H9 (cell line): ENCODE results near the gene NID1. TPM values are rescaled to one million over a fixed set of nuclear protein-coding genes. Genes with fewer than 3 reads are reported as not detected.

Experiments
- DNase-seq: peaks from one replicate; pipeline ENCODE4 v3.0.0-alpha.2; 2017
- H2AFZ ChIP-seq: one replicate; pipeline ENCODE4 v1.6.1; 2013; ENCODE audit warnings: mild to moderate bottlenecking, low read length, control low read depth, moderate library complexity
- H2AK5ac ChIP-seq: 2 replicates; pipeline ENCODE4 v1.6.1; 2013; ENCODE audit warnings: low read length, control low read depth, mixed read lengths; ENCODE audit not compliant: insufficient read length
- H2BK120ac ChIP-seq: one replicate; pipeline ENCODE4 v1.6.1; 2013; ENCODE audit warnings: low read depth, mild to moderate bottlenecking, low read length, control low read depth, inconsistent platforms; ENCODE audit not compliant: poor library complexity, severe bottlenecking
- H2BK12ac ChIP-seq: 2 replicates; pipeline ENCODE4 v1.6.1; 2013; ENCODE audit warnings: low read length, control low read depth, mixed read lengths, low read depth; ENCODE audit not compliant: insufficient read length
- H2BK15ac ChIP-seq: 2 replicates; pipeline ENCODE4 v1.6.1; 2013; ENCODE audit warnings: low read depth, low read length, control low read depth
- H2BK20ac ChIP-seq: one replicate; pipeline ENCODE4 v1.6.1; 2013; ENCODE audit warnings: low read depth, mild to moderate bottlenecking, low read length, control low read depth, inconsistent platforms; ENCODE audit not compliant: poor library complexity, severe bottlenecking
- H2BK5ac ChIP-seq: 2 replicates; pipeline ENCODE4 v1.6.1; 2013; ENCODE audit warnings: low read length, control low read depth, mixed read lengths; ENCODE audit not compliant: insufficient read length
- H3K14ac ChIP-seq: 2 replicates; pipeline ENCODE4 v1.6.1; 2013; ENCODE audit warnings: low read length, control low read depth; ENCODE audit not compliant: insufficient read depth
- H3K18ac ChIP-seq: 2 replicates; pipeline ENCODE4 v1.6.1; 2013; ENCODE audit warnings: low read depth, mild to moderate bottlenecking, mixed read lengths, low read length, control low read depth; ENCODE audit not compliant: insufficient read length
- H3K23ac ChIP-seq: 2 replicates; pipeline ENCODE4 v1.6.1; 2013; ENCODE audit warnings: low read length, control low read depth, mixed read lengths, low read depth; ENCODE audit not compliant: insufficient read length
- H3K23me2 ChIP-seq: 2 replicates; pipeline ENCODE4 v1.6.1; 2013; ENCODE audit warnings: low read depth, mild to moderate bottlenecking, mixed read lengths, low read length, control low read depth; ENCODE audit not compliant: insufficient read length, poor library complexity, severe bottlenecking
- H3K27ac ChIP-seq: 2 replicates; pipeline ENCODE4 v1.5.1; 2013; ENCODE audit warnings: low read length, control low read depth, mixed read lengths, low read depth; ENCODE audit not compliant: insufficient read length
- H3K27me3 ChIP-seq: 2 replicates; pipeline ENCODE4 v1.6.1; 2013; ENCODE audit warnings: low read length, control low read depth, inconsistent platforms; ENCODE audit not compliant: insufficient read depth
- H3K4ac ChIP-seq: 2 replicates; pipeline ENCODE4 v1.6.1; 2013; ENCODE audit warnings: low read depth, mild to moderate bottlenecking, control low read depth, inconsistent platforms, low read length, moderate library complexity
- H3K4me1 ChIP-seq: 2 replicates; pipeline ENCODE4 v1.6.1; 2013; ENCODE audit warnings: low read length, control low read depth, inconsistent platforms; ENCODE audit not compliant: insufficient read depth
- H3K4me2 ChIP-seq: 2 replicates; pipeline ENCODE4 v1.6.1; 2013; ENCODE audit warnings: low read length, control low read depth, mixed read lengths; ENCODE audit not compliant: insufficient read length, insufficient read depth
- H3K56ac ChIP-seq: 2 replicates; pipeline ENCODE4 v1.6.1; 2013; ENCODE audit warnings: low read depth, mild to moderate bottlenecking, mixed read lengths, low read length, control low read depth; ENCODE audit not compliant: insufficient read length
- H3K79me1 ChIP-seq: 2 replicates; pipeline ENCODE4 v1.6.1; 2013; ENCODE audit warnings: low read depth, mild to moderate bottlenecking, moderate library complexity, low read length, control low read depth, inconsistent platforms; ENCODE audit not compliant: insufficient read depth, poor library complexity, severe bottlenecking
- H3K79me2 ChIP-seq: 2 replicates; pipeline ENCODE4 v1.6.1; 2013; ENCODE audit warnings: low read length, control low read depth, inconsistent platforms; ENCODE audit not compliant: insufficient read depth
- H3K9ac ChIP-seq: 2 replicates; pipeline ENCODE4 v1.6.1; 2013; ENCODE audit warnings: low read length, control low read depth, mixed read lengths; ENCODE audit not compliant: insufficient read length; ENCODE audit errors: extremely low read depth
- H3K9me3 ChIP-seq: one replicate; pipeline ENCODE4 v1.6.1; 2013; ENCODE audit warnings: low read depth, low read length, inconsistent platforms; ENCODE audit not compliant: control insufficient read depth
- H3T11ph ChIP-seq: one replicate; pipeline ENCODE4 v1.6.1; 2013; ENCODE audit warnings: mild to moderate bottlenecking, low read length, control low read depth, inconsistent platforms
- H4K20me1 ChIP-seq: one replicate; pipeline ENCODE4 v1.6.1; 2013; ENCODE audit not compliant: control insufficient read depth, insufficient read length, insufficient read depth
- H4K5ac ChIP-seq: 2 replicates; pipeline ENCODE4 v1.6.1; 2013; ENCODE audit warnings: low read depth, mild to moderate bottlenecking, mixed read lengths, low read length, control low read depth; ENCODE audit not compliant: insufficient read length
- H4K8ac ChIP-seq: replicated peaks from 2 replicates; pipeline ENCODE4 v1.6.1; 2013; ENCODE audit warnings: low read length, control low read depth, mixed read lengths, low read depth; ENCODE audit not compliant: insufficient read length
- H4K91ac ChIP-seq: 2 replicates; pipeline ENCODE4 v1.6.1; 2013; ENCODE audit warnings: low read depth, mild to moderate bottlenecking, moderate library complexity, mixed read lengths, low read length, control low read depth; ENCODE audit not compliant: insufficient read length
- H3K27ac Mint-ChIP-seq, 3 experiments: 2 replicates in 2 of 3; 3 replicates in 1 of 3; pipeline ENCODE4 v1.8.0; 2020 to 2021; ENCODE audit warnings: mixed read lengths in 3 of 3, mild to moderate bottlenecking in 1 of 3, moderate library complexity in 1 of 3
- H3K27me3 Mint-ChIP-seq: 2 replicates; pipeline ENCODE4 v1.8.0; 2021; ENCODE audit warnings: low read depth, mild to moderate bottlenecking, moderate library complexity, mixed read lengths
- H3K36me3 Mint-ChIP-seq, 3 experiments: 2 replicates in 2 of 3; 3 replicates in 1 of 3; pipeline ENCODE4 v1.8.0; 2020 to 2021; ENCODE audit warnings: low read depth in 3 of 3, mixed read lengths in 3 of 3; ENCODE audit not compliant: insufficient read depth in 1 of 3
- H3K4me1 Mint-ChIP-seq, 2 experiments: 2 replicates each; pipeline ENCODE4 v1.8.0; 2020; ENCODE audit warnings: mixed read lengths in 2 of 2
- H3K4me3 Mint-ChIP-seq, 2 experiments: 2 replicates in 1 of 2; 3 replicates in 1 of 2; pipeline ENCODE4 v1.8.0; 2020 to 2021; ENCODE audit warnings: mild to moderate bottlenecking in 2 of 2, mixed read lengths in 2 of 2, moderate library complexity in 1 of 2
- H3K9me3 Mint-ChIP-seq, 2 experiments: 2 replicates in 1 of 2; 3 replicates in 1 of 2; pipeline ENCODE4 v1.8.0; 2020; ENCODE audit warnings: mild to moderate bottlenecking in 2 of 2, mixed read lengths in 2 of 2, moderate library complexity in 1 of 2
- CTCF ChIP-seq: fragments of 200-600 bp; sonication (generic); conservative IDR thresholded peaks from 3 replicates; pipeline ENCODE4 v1.8.0; 2021; ENCODE audit warnings: antibody characterized with exemption, mild to moderate bottlenecking
- WGBS: extraction: QIAGEN DNeasy Blood & Tissue Kit; methylation state at CpG from one replicate; pipeline ENCODE4 v1.1.7; 2013; ENCODE audit warnings: missing lambda C conversion rate, low lambda C conversion rate, mixed read lengths; ENCODE audit not compliant: insufficient read length; ENCODE audit errors: extremely low coverage; 5-methylcytosine and 5-hydroxymethylcytosine counted together
- total RNA-seq: library from RNA; stranded (reverse); gene quantifications from 2 replicates; pipeline ENCODE4 v1.2.1, GENCODE V29; 2021

NID1 gene
- total RNA-seq, 1 experiment from 2014 or later, result 28.5 TPM

DNA sequence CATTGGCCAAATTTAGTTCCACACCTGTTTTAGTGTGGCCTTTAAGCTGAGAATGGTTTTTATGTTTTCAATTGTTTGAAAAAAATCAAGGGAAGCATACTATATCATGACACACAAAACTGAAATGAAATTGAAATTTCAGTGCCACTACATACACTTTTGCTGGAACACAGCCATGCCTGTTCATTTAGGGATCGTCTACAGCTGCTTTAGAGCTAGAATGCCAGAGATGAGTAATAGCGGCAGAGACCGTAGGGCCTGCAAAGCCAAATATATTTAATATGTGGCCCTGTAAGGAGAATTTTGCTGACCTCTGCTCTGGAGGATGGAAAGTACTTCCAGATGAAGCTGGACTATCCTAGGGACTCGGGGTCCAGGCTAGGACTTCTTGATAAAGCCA lies 135.7 kb downstream of the NID1 start:
- no peak overlapping the region for H3T11ph ChIP-seq
- no peak overlapping the region for H4K91ac ChIP-seq
- no peaks in the 10 kb centered on the region for H4K20me1 ChIP-seq
- no peaks in the 10 kb centered on the region for H3K23me2 ChIP-seq
- Mint-ChIP-seq H3K27ac (no peak overlapping the region), H3K4me1 (peaks cover 9 to 21% of the 10 kb centered on the region in 2 experiments), H3K4me3 (no peak overlapping the region), H3K27me3 (peaks cover 12% of the 10 kb centered on the region), H3K9me3 (no peaks in the 10 kb centered on the region), H3K36me3 (no peaks in the 10 kb centered on the region)
- no peaks in the 10 kb centered on the region for H3K79me1 ChIP-seq
- no peak overlapping the region for H2AFZ ChIP-seq
- no peak overlapping the region for H3K18ac ChIP-seq
- no peak overlapping the region for H2BK12ac ChIP-seq
- no peak overlapping the region for H3K9ac ChIP-seq
- H2BK5ac ChIP-seq, result no peak overlapping the region
- no peaks in the 10 kb centered on the region for H3K79me2 ChIP-seq
- H4K8ac ChIP-seq, result no peak overlapping the region
- H2BK120ac ChIP-seq, result no peak overlapping the region
- H3K27me3 ChIP-seq, result no peaks in the 10 kb centered on the region
- TF ChIP-seq CTCF, result no peak
- H3K4me1 ChIP-seq, result no peaks in the 10 kb centered on the region
- H3K14ac ChIP-seq, result no peak overlapping the region
- H3K4ac ChIP-seq, result no peak overlapping the region
- no peaks in the 10 kb centered on the region for H3K9me3 ChIP-seq
- H3K56ac ChIP-seq, result no peak overlapping the region
- H4K5ac ChIP-seq, result no peak overlapping the region
- DNase-seq, result no peak
- H2AK5ac ChIP-seq, result no peak overlapping the region
- H2BK15ac ChIP-seq, result no peak overlapping the region
- no peak overlapping the region for H3K23ac ChIP-seq
- H3K27ac ChIP-seq, result no peak overlapping the region
- H2BK20ac ChIP-seq, result no peak overlapping the region
- no CpG with 5 or more reads among the region's 4 CpGs for WGBS
- no peak overlapping the region for H3K4me2 ChIP-seq
